Activated B cell treated with CpG ODN at 0.5 μM for 24 hours (primary cell): ENCODE results near the gene PARP1. TPM values are rescaled to one million over a fixed set of nuclear protein-coding genes. Genes with fewer than 3 reads are reported as not detected.
"Not testable (repeated sequence)": the region's sequence is repeated elsewhere in the genome, so short reads cannot be mapped to it uniquely, and the experiment has no call there.

ENCODE experiments used
- ATAC-seq: fragments of 200-7000 bp; cut with Tn5 transposase; one replicate; pipeline ENCODE4 v1.10.0; 2021; ENCODE audit warnings: low read depth, mild to moderate bottlenecking, moderate library complexity
- CTCF ChIA-PET: fragments of 350-600 bp; sonication (Branson Sonifier 250); formaldehyde crosslinking; loops from one replicate; lab custom pipeline; 2021; ENCODE audit warnings: antibody characterized with exemption; lab: Charles Lee
- POLR2A ChIA-PET: fragments of 350-600 bp; sonication (Branson Sonifier 250); formaldehyde crosslinking; loops from one replicate; lab custom pipeline; 2021; ENCODE audit warnings: antibody characterized with exemption; lab: Charles Lee
- DNase-seq: peaks from one replicate; pipeline ENCODE4 v3.0.0; 2022
- H3K27ac Mint-ChIP-seq: one replicate; pipeline ENCODE4 v1.8.0; 2020; ENCODE audit warnings: mixed read lengths
- H3K27me3 Mint-ChIP-seq: one replicate; pipeline ENCODE4 v1.8.0; 2021; ENCODE audit warnings: mixed read lengths
- H3K36me3 Mint-ChIP-seq: one replicate; pipeline ENCODE4 v1.8.0; 2021; ENCODE audit warnings: low read depth, mixed read lengths
- H3K4me1 Mint-ChIP-seq: one replicate; pipeline ENCODE4 v1.8.0; 2021; ENCODE audit warnings: mixed read lengths
- H3K4me3 Mint-ChIP-seq: one replicate; pipeline ENCODE4 v1.8.0; 2020; ENCODE audit warnings: mild to moderate bottlenecking, mixed read lengths
- H3K9me3 Mint-ChIP-seq: one replicate; pipeline ENCODE4 v1.8.0; 2020; ENCODE audit warnings: mixed read lengths
- CTCF ChIP-seq: fragments of 200-600 bp; IDR thresholded peaks from one replicate; pipeline ENCODE4 v1.8.0; 2022; ENCODE audit warnings: antibody characterized with exemption, mild to moderate bottlenecking
- intact Hi-C: fragments of 100-400 bp; cut with micrococcal nuclease; formaldehyde crosslinking; loops from one replicate; pipeline ENCODE4 v1.15.1; 2024
- total RNA-seq: library from RNA; stranded (reverse); gene quantifications from 2 replicates; pipeline ENCODE4 v1.2.3, GENCODE V29; 2022

PARP1 gene
- total RNA-seq, 1 donor from 2014 or later = 260 TPM

- DNase-seq = no peak
- peak; percentile 82 for ATAC-seq
- Mint-ChIP-seq H3K4me3 (peak overlapping the region; percentile 30), H3K27me3 (no peaks in the 10 kb centered on the region), H3K36me3 (no peaks in the 10 kb centered on the region), H3K27ac (peak overlapping the region; percentile 60), H3K4me1 (peaks cover 39% of the 10 kb centered on the region), H3K9me3 (peaks cover 1% of the 10 kb centered on the region)
- TF ChIP-seq CTCF = no peak
- ChIA-PET CTCF (interaction anchor here (0.9 to 1.5 kb wide), 3 partner anchors 29 to 312 kb away, joined by 3 to 4 read pairs (median 4); partner anchors contain the start of gene PARP1), POLR2A (interaction anchor here (0.6 to 1.1 kb wide), 3 partner anchors 8 to 355 kb away, joined by 3 read pairs; no protein-coding TSS in a partner anchor)
- intact Hi-C loops = loop anchor here (1.0 kb wide), 1 partner anchor 29 kb away; the partner anchor contains the start of gene PARP1
Measured at GRCh38 chr1:226436855-226437491, 29.1 kb upstream of the PARP1 start.

- intact Hi-C loops = no loop called here
- POLR2A ChIA-PET = interaction anchor here (0.8 to 1.1 kb wide), 4 partner anchors 8 to 127 kb away, joined by 3 to 4 read pairs (median 4); partner anchors contain the start of gene LIN9
- peaks cover 39% of the 10 kb centered on the region for H3K4me1 Mint-ChIP-seq
- no peaks in the 10 kb centered on the region for H3K36me3 Mint-ChIP-seq
- ATAC-seq (peak; percentile 30), DNase-seq (no peak)
- H3K9me3 Mint-ChIP-seq = peaks cover 1% of the 10 kb centered on the region
- H3K4me3 Mint-ChIP-seq = no peak overlapping the region
- CTCF ChIA-PET = interaction anchor here (1.0 to 1.5 kb wide), 3 partner anchors 11 to 311 kb away, joined by 3 to 4 read pairs (median 4); partner anchors contain the start of gene PARP1
- H3K27ac Mint-ChIP-seq = no peak overlapping the region
- TF ChIP-seq CTCF = no peak
- H3K27me3 Mint-ChIP-seq = no peaks in the 10 kb centered on the region
Measured at GRCh38 chr1:226436472-226436854, 28.6 kb upstream of the PARP1 start.

- no peaks in the 10 kb centered on the region for H3K36me3 Mint-ChIP-seq
- CTCF ChIA-PET = interaction anchor here (1.2 kb wide), 1 partner anchor 9 kb away, joined by 3 read pairs; no protein-coding TSS in a partner anchor
- H3K27ac Mint-ChIP-seq = no peak overlapping the region
Measured at GRCh38 chr1:226433341-226433720, 25.4 kb upstream of the PARP1 start.

GRCh38 chr1:226432586-226433340, 24.9 kb upstream of the PARP1 start:
- no peaks in the 10 kb centered on the region for H3K27me3 Mint-ChIP-seq
- intact Hi-C loops = no loop called here
- H3K36me3 Mint-ChIP-seq = no peaks in the 10 kb centered on the region
- ChIA-PET CTCF (interaction anchor here (1.2 kb wide), 1 partner anchor 8 kb away, joined by 3 read pairs; no protein-coding TSS in a partner anchor), POLR2A (no interaction called here)
- ATAC-seq (no peak), DNase-seq (no peak)
- no peaks in the 10 kb centered on the region for H3K9me3 Mint-ChIP-seq
- H3K4me3 Mint-ChIP-seq = no peak overlapping the region
- H3K27ac Mint-ChIP-seq = no peak overlapping the region
- peaks cover 33% of the 10 kb centered on the region for H3K4me1 Mint-ChIP-seq
- TF ChIP-seq CTCF = no peak

More at GRCh38 chr1:226433341-226433720, 25.4 kb upstream of the PARP1 start:
- Mint-ChIP-seq H3K9me3 (no peaks in the 10 kb centered on the region), H3K4me1 (peaks cover 38% of the 10 kb centered on the region), H3K27me3 (no peaks in the 10 kb centered on the region), H3K4me3 (no peak overlapping the region)
- intact Hi-C loops = no loop called here
- POLR2A ChIA-PET = no interaction called here
- TF ChIP-seq CTCF = no peak
- DNase-seq (no peak), ATAC-seq (no peak)

GRCh38 chr1:226431898-226432297, 24.0 kb upstream of the PARP1 start:
- CTCF ChIA-PET, ATAC-seq, DNase-seq, H3K27me3 Mint-ChIP-seq, H3K27ac Mint-ChIP-seq, H3K36me3 Mint-ChIP-seq, intact Hi-C loops, H3K9me3 Mint-ChIP-seq, H3K4me3 Mint-ChIP-seq, POLR2A ChIA-PET: not testable (repeated sequence)
- peaks cover 31% of the 10 kb centered on the region for H3K4me1 Mint-ChIP-seq
